K562 (cell line): Measurements from ENCODE around the gene FOXJ3. TPM values are rescaled to one million over a fixed set of nuclear protein-coding genes. Genes with fewer than 3 reads are reported as not detected.

Experiments used
- ATAC-seq: fragments of 200-7000 bp; cut with Tn5 transposase; 3 replicates; pipeline ENCODE4 v1.9.1; 2020; ENCODE audit warnings: moderate library complexity
- BruUV-seq: library from RNA; stranded (reverse); fragments of 400-500 nt; replicated peaks from 2 replicates; lab custom pipeline; 2021; lab: Mats Ljungman, UMichigan
- CTCF ChIA-PET: fragments of 300-600 bp; formaldehyde crosslinking; extraction: SDS; loops from one replicate; lab custom pipeline; 2021; ENCODE audit warnings: low intra/inter-chr PET ratio; lab: Yijun Ruan, JAX
- POLR2A ChIA-PET: fragments of 300-600, 350-650 bp; sonication (Branson Sonifier 250); formaldehyde crosslinking; extraction: SDS; loops from one replicate; lab custom pipeline; 2021; ENCODE audit warnings: antibody characterized with exemption, inconsistent platforms; lab: Yijun Ruan, JAX
- DNase-seq, 4 experiments: peaks; one replicate each; pipeline versions ENCODE4 v3.0.0 to v3.0.0-alpha.2; 2011 to 2018; ENCODE audit warnings: low spot score in 3 of 4, mixed read lengths in 3 of 4; ENCODE audit errors: extremely low read depth in 1 of 4
- FAIRE-seq: peaks from 2 replicates; lab custom pipeline; 2011; peaks lifted over from hg19 to GRCh38; lab: Jason Lieb, UNC
- H2AFZ ChIP-seq: 2 replicates; pipeline ENCODE4 v1.6.0; 2011; ENCODE audit warnings: low read depth, low read length, control low read depth, inconsistent platforms
- H3K27ac ChIP-seq: fragments of 200-600 bp; 3 replicates; pipeline ENCODE4 v1.8.0; 2011; ENCODE audit warnings: low read depth, mild to moderate bottlenecking, control low read depth, inconsistent platforms, low read length, moderate library complexity, mixed read lengths; ENCODE audit errors: extremely low read depth
- H3K27me3 ChIP-seq, 2 experiments: fragments of 300-600 bp in 1 of 2; 2 replicates in 1 of 2; 3 replicates in 1 of 2; pipeline versions ENCODE4 v1.6.0 to v1.8.0; 2011; ENCODE audit warnings: inconsistent platforms in 2 of 2, low read length in 2 of 2, mild to moderate bottlenecking in 1 of 2, mixed read lengths in 1 of 2, moderate library complexity in 1 of 2; ENCODE audit not compliant: control insufficient read depth in 2 of 2, insufficient read depth in 2 of 2
- H3K36me3 ChIP-seq: fragments of 300-600 bp; 3 replicates; pipeline ENCODE4 v1.8.0; 2011; ENCODE audit warnings: mild to moderate bottlenecking, low read length, inconsistent platforms; ENCODE audit not compliant: control insufficient read depth, insufficient read depth
- H3K4me1 ChIP-seq, 2 experiments: fragments of 200-600 bp in 1 of 2; replicated peaks in 1 of 2; 2 replicates in 1 of 2; 3 replicates in 1 of 2; pipeline versions ENCODE4 v1.5.1 to v1.8.0; 2011; ENCODE audit warnings: inconsistent platforms in 2 of 2, low read length in 2 of 2, mild to moderate bottlenecking in 1 of 2, mixed read lengths in 1 of 2, moderate library complexity in 1 of 2; ENCODE audit not compliant: control insufficient read depth in 2 of 2, insufficient read depth in 2 of 2
- H3K4me2 ChIP-seq: 2 replicates; pipeline ENCODE4 v1.6.1; 2011; ENCODE audit warnings: low read length, control low read depth, inconsistent platforms, mixed read lengths; ENCODE audit not compliant: insufficient read depth
- H3K4me3 ChIP-seq: fragments of 200-600 bp; sonication (generic), shearing (Covaris generic); 2 replicates; pipeline ENCODE4 v1.5.1; 2016; ENCODE audit warnings: control low read depth, inconsistent platforms
- H3K79me2 ChIP-seq: fragments of 200-600 bp; 3 replicates; pipeline ENCODE4 v1.8.0; 2011; ENCODE audit warnings: low read length, inconsistent platforms; ENCODE audit not compliant: control insufficient read depth, insufficient read depth
- H3K9ac ChIP-seq, 2 experiments: 2 replicates each; pipeline versions ENCODE4 v1.6.0 to v1.6.1; 2011; ENCODE audit warnings: low read depth in 2 of 2, low read length in 2 of 2, control low read depth in 1 of 2, inconsistent platforms in 1 of 2, mild to moderate bottlenecking in 1 of 2, mixed read lengths in 1 of 2; ENCODE audit not compliant: insufficient read depth in 1 of 2
- H3K9me1 ChIP-seq: one replicate; pipeline ENCODE4 v1.6.0; 2011; ENCODE audit warnings: inconsistent platforms, mild to moderate bottlenecking, low read length, moderate library complexity; ENCODE audit not compliant: control insufficient read depth, insufficient read depth
- H3K9me3 ChIP-seq: replicated peaks from 2 replicates; pipeline ENCODE4 v1.5.1; 2011; ENCODE audit warnings: low read depth, low read length, inconsistent platforms; ENCODE audit not compliant: control insufficient read depth, insufficient read depth
- H4K20me1 ChIP-seq: replicated peaks from 2 replicates; pipeline ENCODE4 v1.6.1; 2011; ENCODE audit warnings: low read length, inconsistent platforms, mixed read lengths; ENCODE audit not compliant: control insufficient read depth, insufficient read depth
- DNMT1 ChIP-seq: fragments of 450-650 bp; IDR thresholded peaks from 2 replicates; pipeline ENCODE4 v1.6.1; 2016; ENCODE audit warnings: antibody characterized with exemption, mild to moderate bottlenecking
- E2F1 ChIP-seq: sonication (generic); formaldehyde crosslinking; IDR thresholded peaks from 2 replicates; pipeline ENCODE4 v1.8.1; 2023; ENCODE audit warnings: mild to moderate bottlenecking, missing genetic modification reagents, moderate library complexity
- FOXK2 ChIP-seq, 2 experiments: fragments of 450-650 bp; IDR thresholded peaks in 1 of 2; conservative IDR thresholded peaks in 1 of 2; 2 replicates each; pipeline ENCODE4 v1.6.1; 2016; ENCODE audit warnings: low read depth in 2 of 2, mild to moderate bottlenecking in 1 of 2
- MCM3 ChIP-seq: fragments of 450-650 bp; IDR thresholded peaks from 2 replicates; pipeline ENCODE4 v1.6.1; 2016
- MEF2D ChIP-seq: conservative IDR thresholded peaks from 2 replicates; pipeline ENCODE4 v1.6.1; 2016; ENCODE audit warnings: low read depth, missing genetic modification characterization, missing compliant biosample characterization
- NFIX ChIP-seq: fragments of 250-450 bp; sonication (Bioruptor Pico); IDR thresholded peaks from 2 replicates; pipeline ENCODE4 v1.4.0; 2020; ENCODE audit warnings: low read depth, mild to moderate bottlenecking, moderate library complexity
- RBM25 ChIP-seq: fragments of 200-400 bp; formaldehyde crosslinking; IDR thresholded peaks from 2 replicates; pipeline ENCODE4 v1.6.1; 2018; ENCODE audit warnings: low read length, low read depth, moderate library complexity; ENCODE audit not compliant: severe bottlenecking
- ZNF12 ChIP-seq: sonication (generic); formaldehyde crosslinking; IDR thresholded peaks from 2 replicates; pipeline ENCODE4 v1.4.0; 2020; ENCODE audit warnings: mild to moderate bottlenecking, missing genetic modification reagents
- WGBS: fragments of 100-300 bp; shearing (Covaris generic); methylation state at CpG from one replicate; pipeline ENCODE4 v1.1.6; 2016; ENCODE audit warnings: low coverage, mixed read lengths; ENCODE audit not compliant: insufficient coverage; ENCODE audit errors: missing lambda C conversion rate; 5-methylcytosine and 5-hydroxymethylcytosine counted together
- in situ Hi-C: fragments of 300-500 bp; cut with MboI; formaldehyde crosslinking; loops from 4 replicates; pipeline ENCODE4 v1.15.0; 2018; ENCODE audit warnings: inconsistent platforms, mixed read lengths
- intact Hi-C: fragments of 100-400 bp; cut with micrococcal nuclease; formaldehyde crosslinking; loops from 2 replicates; pipeline ENCODE4 v1.14.2; 2022
- polyA plus RNA-seq, 8 experiments: library from polyadenylated mRNA; depleted of rRNA in 4 of 8; stranded (reverse) in 5 of 8; unstranded in 3 of 8; fragments of >200 nt; fragmentation: Nextera tagmentation in 2 of 8; fragmentation: Illumina TruSeq in 1 of 8; extraction: Ambion mirVana in 2 of 8; extraction: Trizol in 1 of 8; gene quantifications; 2 replicates each; pipeline versions ENCODE4 v1.2.1 to v1.2.3, GENCODE V29; 2011 to 2014; ENCODE audit warnings: inconsistent platforms in 1 of 8, missing spikeins in 1 of 8
- total RNA-seq, 7 experiments: library from RNA; depleted of rRNA in 6 of 7; stranded (reverse); fragments of >200 nt in 6 of 7; fragmentation: Illumina TruSeq in 2 of 7; extraction: Trizol in 2 of 7; gene quantifications; 2 replicates each; pipeline versions ENCODE4 v1.2.1 to v1.2.3, GENCODE V29; 2011 to 2021; ENCODE audit warnings: low replicate concordance in 1 of 7
- TF ChIP-seq, protein P1 (sequence below): sonication (generic); formaldehyde crosslinking; IDR thresholded peaks from 2 replicates; pipeline ENCODE4 v1.8.0; 2023; ENCODE audit warnings: mild to moderate bottlenecking, missing genetic modification reagents

FOXJ3 gene
- total and polyA plus RNA-seq, 9 of the 15 experiments (the other 6 are each of a cell fraction or from before 2014, with no cell fraction given), result 8.7 to 35.3 (median 23.4) TPM

- Histone ChIP-seq H4K20me1 (no peaks in the 10 kb centered on the region), H3K4me2 (no peak overlapping the region), H3K79me2 (peaks cover 17% of the 10 kb centered on the region), H3K4me3 (no peak overlapping the region), H3K27ac (no peak overlapping the region), H3K36me3 (no peaks in the 10 kb centered on the region), H3K9me1 (no peaks in the 10 kb centered on the region), H3K4me1 (no peaks in the 10 kb centered on the region), H3K27me3 (no peaks in the 10 kb centered on the region), H3K9ac (no peak overlapping the region), H3K9me3 (no peaks in the 10 kb centered on the region; the same call in 1 of the 2 replicates), H2AFZ (no peak overlapping the region)
- WGBS, result 96% methylated on average over 5 of the region's 5 CpGs
- intact Hi-C loops (no loop called here), in situ Hi-C loops (no loop called here)
- FAIRE-seq, result no peak
- ChIA-PET CTCF (no interaction called here), POLR2A (no interaction called here)
- TF ChIP-seq MEF2D (tag) (no peak), E2F1 (no peak)
- BruUV-seq, result no TSS peak
- ATAC-seq, result no peak
- no peak for DNase-seq
Measured at GRCh38 chr1:42295816-42296215, 39.2 kb downstream of the FOXJ3 start.

DNA sequence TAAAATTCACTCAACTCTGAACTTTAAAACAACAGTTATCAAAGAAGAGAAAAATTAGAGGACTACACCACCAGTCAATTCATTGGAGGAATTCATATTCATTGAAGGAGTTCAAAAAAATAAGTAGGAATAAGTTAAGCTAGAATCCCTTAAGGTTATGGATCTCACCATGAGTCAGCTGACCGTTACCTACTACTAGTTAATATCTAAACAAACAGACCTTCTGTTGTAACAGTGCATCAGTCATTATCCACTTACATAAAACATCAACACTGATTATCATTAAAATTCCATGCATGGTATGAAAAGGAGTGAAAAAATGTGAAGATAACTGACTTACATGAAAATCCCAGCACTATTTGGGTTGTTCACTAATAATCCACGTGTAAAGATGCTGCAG is 44.9 kb downstream of the FOXJ3 start:
- no peaks in the 10 kb centered on the region for H4K20me1 ChIP-seq
- TF ChIP-seq MCM3, result no peak
- TF ChIP-seq FOXK2 (conservative IDR thresholded peaks at IDR 0.05 in 1 of 2, IDR thresholded peaks at IDR 0.05 in 1 of 2; ENCODE audit: low read depth in 2 of 2), result no peak
- no peak for TF ChIP-seq DNMT1
- no peak for TF ChIP-seq NFIX
- TF ChIP-seq RBM25, result no peak
- TF ChIP-seq, protein P1, sequence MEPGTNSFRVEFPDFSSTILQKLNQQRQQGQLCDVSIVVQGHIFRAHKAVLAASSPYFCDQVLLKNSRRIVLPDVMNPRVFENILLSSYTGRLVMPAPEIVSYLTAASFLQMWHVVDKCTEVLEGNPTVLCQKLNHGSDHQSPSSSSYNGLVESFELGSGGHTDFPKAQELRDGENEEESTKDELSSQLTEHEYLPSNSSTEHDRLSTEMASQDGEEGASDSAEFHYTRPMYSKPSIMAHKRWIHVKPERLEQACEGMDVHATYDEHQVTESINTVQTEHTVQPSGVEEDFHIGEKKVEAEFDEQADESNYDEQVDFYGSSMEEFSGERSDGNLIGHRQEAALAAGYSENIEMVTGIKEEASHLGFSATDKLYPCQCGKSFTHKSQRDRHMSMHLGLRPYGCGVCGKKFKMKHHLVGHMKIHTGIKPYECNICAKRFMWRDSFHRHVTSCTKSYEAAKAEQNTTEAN (CRISPR knock-in tag), result no peak
- TF ChIP-seq ZNF12 (CRISPR knock-in tag), result no peak
- H3K9me1 ChIP-seq, result no peaks in the 10 kb centered on the region
- H3K4me3 ChIP-seq, result no peak overlapping the region
- H2AFZ ChIP-seq, result no peak overlapping the region
- DNase-seq, result no peak
- no TSS peak for BruUV-seq
- POLR2A ChIA-PET, result no interaction called here
- CTCF ChIA-PET, result no interaction called here
- in situ Hi-C loops (no loop called here), intact Hi-C loops (no loop called here)
- no peak overlapping the region for H3K4me2 ChIP-seq
- H3K36me3 ChIP-seq, result no peaks in the 10 kb centered on the region
- no peak for ATAC-seq
- WGBS, result 64% methylated on average over 2 of the region's 2 CpGs
- no peak for FAIRE-seq
- no peaks in the 10 kb centered on the region for H3K27me3 ChIP-seq
- no peaks in the 10 kb centered on the region for H3K9me3 ChIP-seq
- no peak overlapping the region for H3K9ac ChIP-seq
- H3K79me2 ChIP-seq, result peaks cover 38% of the 10 kb centered on the region
- peaks cover 0 to 4% of the 10 kb centered on the region in 2 experiments; a peak in 1 of 5 replicates for H3K4me1 ChIP-seq
- no peak overlapping the region for H3K27ac ChIP-seq
